AG04449 (cell line): Measurements from ENCODE around the gene CASK.

Experiments
- CTCF ChIA-PET: fragments of 350-600 bp; formaldehyde crosslinking; extraction: SDS; loops from one replicate; lab custom pipeline; 2021; ENCODE audit warnings: antibody characterized with exemption; lab: Yijun Ruan, JAX
- POLR2A ChIA-PET: fragments of 400-600, 350-600 bp; formaldehyde crosslinking; extraction: SDS; loops from one replicate; lab custom pipeline; 2020; ENCODE audit warnings: antibody characterized with exemption, inconsistent platforms; lab: Yijun Ruan, JAX
- DNase-seq: peaks from one replicate; pipeline ENCODE4 v3.0.0-alpha.2; 2010; ENCODE audit warnings: low read depth, low spot score
- H3K4me3 ChIP-seq: 2 replicates; pipeline ENCODE4 v1.5.1; 2011; ENCODE audit warnings: low read depth, mild to moderate bottlenecking, control low read depth, low read length
- TF ChIP-seq, protein P1 (sequence below): IDR thresholded peaks from one replicate; pipeline ENCODE4 v1.5.1; 2011; ENCODE audit warnings: mild to moderate bottlenecking, moderate library complexity, low read length, control low read depth, inconsistent platforms; ENCODE audit not compliant: insufficient read depth; ENCODE audit errors: missing control alignments

Gene CASK

GRCh38 chrX:41789374-41789773, 134.0 kb downstream of the CASK start:
- POLR2A ChIA-PET, result no interaction called here
- no peak for DNase-seq
- H3K4me3 ChIP-seq, result no peak overlapping the region
- TF ChIP-seq, protein P1, sequence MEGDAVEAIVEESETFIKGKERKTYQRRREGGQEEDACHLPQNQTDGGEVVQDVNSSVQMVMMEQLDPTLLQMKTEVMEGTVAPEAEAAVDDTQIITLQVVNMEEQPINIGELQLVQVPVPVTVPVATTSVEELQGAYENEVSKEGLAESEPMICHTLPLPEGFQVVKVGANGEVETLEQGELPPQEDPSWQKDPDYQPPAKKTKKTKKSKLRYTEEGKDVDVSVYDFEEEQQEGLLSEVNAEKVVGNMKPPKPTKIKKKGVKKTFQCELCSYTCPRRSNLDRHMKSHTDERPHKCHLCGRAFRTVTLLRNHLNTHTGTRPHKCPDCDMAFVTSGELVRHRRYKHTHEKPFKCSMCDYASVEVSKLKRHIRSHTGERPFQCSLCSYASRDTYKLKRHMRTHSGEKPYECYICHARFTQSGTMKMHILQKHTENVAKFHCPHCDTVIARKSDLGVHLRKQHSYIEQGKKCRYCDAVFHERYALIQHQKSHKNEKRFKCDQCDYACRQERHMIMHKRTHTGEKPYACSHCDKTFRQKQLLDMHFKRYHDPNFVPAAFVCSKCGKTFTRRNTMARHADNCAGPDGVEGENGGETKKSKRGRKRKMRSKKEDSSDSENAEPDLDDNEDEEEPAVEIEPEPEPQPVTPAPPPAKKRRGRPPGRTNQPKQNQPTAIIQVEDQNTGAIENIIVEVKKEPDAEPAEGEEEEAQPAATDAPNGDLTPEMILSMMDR, result no peak
- CTCF ChIA-PET, result interaction anchor here (0.8 to 1.9 kb wide), 3 partner anchors 9 to 12 kb away, joined by 3 to 11 read pairs (median 5); no protein-coding TSS in a partner anchor

- ChIA-PET CTCF (no interaction called here), POLR2A (no interaction called here)
- TF ChIP-seq, protein P1, result no peak
Observed at GRCh38 chrX:41785685-41786084, 137.7 kb downstream of the CASK start.

GRCh38 chrX:41781500-41781899, 141.9 kb downstream of the CASK start:
- TF ChIP-seq, protein P1, result peak; percentile 39
- CTCF ChIA-PET, result interaction anchor here (1.0 to 1.6 kb wide), 4 partner anchors 11 to 227 kb away, joined by 3 to 5 read pairs (median 4); no protein-coding TSS in a partner anchor
- POLR2A ChIA-PET, result no interaction called here
- no peak for DNase-seq
- H3K4me3 ChIP-seq, result no peak overlapping the region

More at GRCh38 chrX:41785685-41786084, 137.7 kb downstream of the CASK start:
- no peak for DNase-seq
- H3K4me3 ChIP-seq, result no peak overlapping the region

GRCh38 chrX:41779941-41780340, 143.4 kb downstream of the CASK start:
- TF ChIP-seq, protein P1, result no peak
- CTCF ChIA-PET, result no interaction called here
- H3K4me3 ChIP-seq, result no peak overlapping the region
- no peak for DNase-seq
- POLR2A ChIA-PET, result no interaction called here

- no peak for DNase-seq
- CTCF ChIA-PET, result interaction anchor here (1.0 kb wide), 1 partner anchor 10 kb away, joined by 3 read pairs; no protein-coding TSS in a partner anchor
- no peak overlapping the region for H3K4me3 ChIP-seq
- TF ChIP-seq, protein P1, result no peak
- POLR2A ChIA-PET, result interaction anchor here (0.6 kb wide), 1 partner anchor 215 kb away, joined by 3 read pairs; no protein-coding TSS in a partner anchor
Observed at GRCh38 chrX:41779030-41779564, 144.3 kb downstream of the CASK start.

- CTCF ChIA-PET, result no interaction called here
- H3K4me3 ChIP-seq, result no peak overlapping the region
- DNase-seq, result no peak
- TF ChIP-seq, protein P1, result no peak
- POLR2A ChIA-PET, result no interaction called here
Observed at GRCh38 chrX:41761702-41762101, 161.7 kb downstream of the CASK start.
